Neural cell (in vitro differentiated cells): ENCODE data around the gene DISP2. TPM values are rescaled to one million over a fixed set of nuclear protein-coding genes. Genes with fewer than 3 reads are reported as not detected.

Experiments used
- H2AFZ ChIP-seq: fragments of 200-600, 300-800 bp; sonication (generic), shearing (Covaris generic); 2 replicates; pipeline ENCODE4 v1.6.0; 2014; ENCODE audit warnings: low read depth, mild to moderate bottlenecking, antibody characterized with exemption, low read length, moderate library complexity
- H3F3A ChIP-seq: fragments of 200-600 bp; shearing (Covaris generic); 2 replicates; pipeline ENCODE4 v1.6.1; 2016; ENCODE audit warnings: mild to moderate bottlenecking, moderate library complexity, mixed read lengths, antibody characterized with exemption, low read length; ENCODE audit not compliant: insufficient read depth, poor library complexity, severe bottlenecking
- H3K27ac ChIP-seq: fragments of 200-600, 300-800 bp; sonication (generic), shearing (Covaris generic); 2 replicates; pipeline ENCODE4 v1.5.1; 2014; ENCODE audit warnings: mild to moderate bottlenecking, low read length, moderate library complexity
- H3K27me3 ChIP-seq: fragments of 300-800, 200-600 bp; sonication (generic), shearing (Covaris generic); 2 replicates; pipeline ENCODE4 v1.6.0; 2014; ENCODE audit warnings: mild to moderate bottlenecking, low read depth, low read length, moderate library complexity; ENCODE audit not compliant: insufficient read depth
- H3K36me3 ChIP-seq: fragments of 300-800, 200-600 bp; sonication (generic), shearing (Covaris generic); 2 replicates; pipeline ENCODE4 v1.5.1; 2014; ENCODE audit warnings: mild to moderate bottlenecking, antibody characterized with exemption, low read length, moderate library complexity; ENCODE audit not compliant: insufficient read depth
- H3K4me2 ChIP-seq: fragments of 300-800, 200-600 bp; sonication (generic), shearing (Covaris generic); 2 replicates; pipeline ENCODE4 v1.6.0; 2014; ENCODE audit warnings: mild to moderate bottlenecking, low read length
- H3K4me3 ChIP-seq: fragments of 300-800, 200-600 bp; sonication (generic), shearing (Covaris generic); 2 replicates; pipeline ENCODE4 v1.5.1; 2014; ENCODE audit warnings: mild to moderate bottlenecking, low read length, moderate library complexity
- H3K79me2 ChIP-seq: fragments of 200-600 bp; shearing (Covaris generic); replicated peaks from 2 replicates; pipeline ENCODE4 v1.6.0; 2014; ENCODE audit warnings: mild to moderate bottlenecking, low read length, moderate library complexity; ENCODE audit not compliant: insufficient read depth
- H3K9ac ChIP-seq: fragments of 300-800, 200-600 bp; sonication (generic), shearing (Covaris generic); 2 replicates; pipeline ENCODE4 v1.6.1; 2016; ENCODE audit warnings: mild to moderate bottlenecking, low read length, mixed read lengths
- H3K9me2 ChIP-seq: fragments of 200-600 bp; shearing (Covaris generic); 2 replicates; pipeline ENCODE4 v1.6.1; 2016; ENCODE audit warnings: mild to moderate bottlenecking, low read length, mixed read lengths; ENCODE audit not compliant: insufficient read depth
- H3K9me3 ChIP-seq: fragments of 200-600, 300-800 bp; sonication (generic), shearing (Covaris generic); 2 replicates; pipeline ENCODE4 v1.6.1; 2016; ENCODE audit warnings: mild to moderate bottlenecking, mixed run types, low read length, moderate library complexity, mixed read lengths
- H4K20me1 ChIP-seq: fragments of 200-600 bp; shearing (Covaris generic); 2 replicates; pipeline ENCODE4 v1.6.1; 2016; ENCODE audit warnings: mild to moderate bottlenecking, mixed run types; ENCODE audit not compliant: insufficient read depth
- EP300 ChIP-seq: fragments of 450-650 bp; conservative IDR thresholded peaks from 2 replicates; pipeline ENCODE4 v1.6.1; 2014; ENCODE audit warnings: antibody characterized with exemption, mild to moderate bottlenecking, moderate library complexity; ENCODE audit not compliant: poor library complexity, severe bottlenecking
- EZH2 ChIP-seq: fragments of 200-600, 300-800 bp; shearing (Covaris generic), sonication (generic); IDR thresholded peaks from 2 replicates; pipeline ENCODE4 v1.6.1; 2014; ENCODE audit warnings: antibody characterized with exemption, low read length, borderline replicate concordance, mild to moderate bottlenecking; ENCODE audit not compliant: insufficient read depth, poor library complexity, severe bottlenecking
- MXI1 ChIP-seq: fragments of 450-650 bp; conservative IDR thresholded peaks from 2 replicates; pipeline ENCODE4 v1.6.1; 2014; ENCODE audit warnings: antibody characterized with exemption, mild to moderate bottlenecking; ENCODE audit not compliant: poor library complexity, severe bottlenecking
- POLR2AphosphoS5 ChIP-seq: IDR thresholded peaks from 2 replicates; pipeline ENCODE4 v1.6.1; 2012
- RAD21 ChIP-seq: fragments of 450-650 bp; conservative IDR thresholded peaks from 2 replicates; pipeline ENCODE4 v1.6.1; 2014; ENCODE audit warnings: antibody characterized with exemption, mild to moderate bottlenecking, moderate library complexity
- SMC3 ChIP-seq: fragments of 450-650 bp; conservative IDR thresholded peaks from 2 replicates; pipeline ENCODE4 v1.6.1; 2014; ENCODE audit warnings: antibody characterized with exemption, mild to moderate bottlenecking, moderate library complexity; ENCODE audit not compliant: poor library complexity
- TAF1 ChIP-seq: IDR thresholded peaks from 2 replicates; pipeline ENCODE4 v1.6.1; 2012; ENCODE audit warnings: low read depth
- polyA plus RNA-seq: library from polyadenylated mRNA; depleted of rRNA; stranded (reverse); fragments of >200 nt; gene quantifications from 2 replicates; pipeline ENCODE4 v1.2.3, GENCODE V29; 2014
- TF ChIP-seq, protein P1 (sequence below): fragments of 450-650 bp; IDR thresholded peaks from 2 replicates; pipeline ENCODE4 v1.5.1; 2014; ENCODE audit warnings: antibody characterized with exemption, mild to moderate bottlenecking, moderate library complexity; ENCODE audit not compliant: poor library complexity, severe bottlenecking
- TF ChIP-seq, protein P2 (sequence below): IDR thresholded peaks from 2 replicates; pipeline ENCODE4 v1.6.1; 2012; ENCODE audit warnings: borderline replicate concordance

DISP2 gene
- polyA plus RNA-seq, 1 donor from 2014 or later, result 26.0 TPM

DNA sequence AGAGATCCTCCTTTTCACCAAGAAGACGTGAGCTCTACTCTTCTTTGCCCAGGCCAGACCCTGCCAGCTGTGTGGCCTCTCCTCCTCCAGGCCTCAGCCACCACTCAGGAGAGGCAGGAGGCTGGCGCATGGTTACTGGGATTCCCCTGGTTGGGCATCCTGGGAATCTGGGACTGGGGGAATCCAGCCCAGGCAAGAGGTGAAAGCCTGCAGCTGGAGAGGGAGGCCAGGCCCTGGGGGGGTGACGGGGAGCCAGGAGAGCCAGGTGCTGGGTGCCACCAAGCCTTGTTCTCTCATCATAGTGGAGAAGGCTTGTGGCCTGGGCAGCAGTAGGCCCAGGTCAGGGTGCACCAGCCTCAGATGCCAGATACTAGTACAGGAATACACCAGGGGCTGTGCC lies 23.5 kb upstream of the DISP2 start:
- Histone ChIP-seq H3K27me3 (no peaks in the 10 kb centered on the region), H3K79me2 (no peaks in the 10 kb centered on the region), H3K9me2 (no peaks in the 10 kb centered on the region), H3K4me2 (no peak overlapping the region), H3F3A (no peaks in the 10 kb centered on the region), H2AFZ (no peak overlapping the region), H3K9ac (no peak overlapping the region), H3K9me3 (no peaks in the 10 kb centered on the region), H3K36me3 (no peaks in the 10 kb centered on the region), H3K4me3 (no peak overlapping the region), H3K27ac (no peak overlapping the region), H4K20me1 (no peaks in the 10 kb centered on the region)
- TF ChIP-seq SMC3, result no peak

DNA sequence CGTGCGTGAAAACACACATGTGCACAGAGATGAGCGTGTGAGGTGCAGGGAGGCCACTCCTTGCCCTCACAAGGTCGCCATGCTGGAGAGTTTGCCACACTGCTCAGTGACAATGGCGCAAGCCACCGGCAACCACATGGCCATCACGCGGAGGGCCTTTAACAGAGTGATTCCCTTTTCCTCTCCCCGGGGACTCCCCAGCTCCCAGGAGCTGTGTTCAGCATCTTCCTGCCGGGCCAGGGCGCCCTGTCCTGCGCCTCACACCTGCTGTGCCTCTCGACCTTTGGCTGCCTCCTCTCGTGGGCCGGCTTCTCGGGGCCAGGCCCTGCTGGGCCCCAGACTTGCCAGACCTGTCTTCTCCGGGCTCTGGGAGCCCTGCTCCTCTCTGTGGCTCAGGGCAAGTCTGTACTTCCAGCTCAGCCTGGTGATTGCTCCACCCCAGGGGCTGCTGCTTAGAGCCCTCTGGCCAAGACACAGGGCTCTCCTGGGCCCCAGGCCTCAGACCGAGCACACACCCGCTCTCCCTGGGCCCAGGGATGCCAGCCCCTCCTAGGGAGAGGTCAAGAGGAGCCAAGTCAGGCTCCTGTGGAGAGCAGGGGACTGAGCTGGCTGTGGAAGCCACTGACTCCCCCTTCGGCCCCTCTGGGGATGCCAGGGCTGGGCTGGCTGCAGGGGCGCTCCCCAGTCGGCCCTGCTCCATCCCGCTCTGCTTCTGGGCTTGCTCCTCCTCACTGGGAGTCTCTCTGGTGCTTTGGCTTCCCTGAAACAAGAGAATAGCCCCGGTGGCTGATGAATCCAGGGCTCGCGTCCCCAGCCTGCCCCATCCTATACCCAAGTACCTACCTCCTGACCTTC lies 22.9 kb upstream of the DISP2 start:
- H3K27me3 ChIP-seq, result no peaks in the 10 kb centered on the region
- H3K9me2 ChIP-seq, result no peaks in the 10 kb centered on the region
- no peaks in the 10 kb centered on the region for H4K20me1 ChIP-seq
- no peak overlapping the region for H2AFZ ChIP-seq
- TF ChIP-seq, protein P1, sequence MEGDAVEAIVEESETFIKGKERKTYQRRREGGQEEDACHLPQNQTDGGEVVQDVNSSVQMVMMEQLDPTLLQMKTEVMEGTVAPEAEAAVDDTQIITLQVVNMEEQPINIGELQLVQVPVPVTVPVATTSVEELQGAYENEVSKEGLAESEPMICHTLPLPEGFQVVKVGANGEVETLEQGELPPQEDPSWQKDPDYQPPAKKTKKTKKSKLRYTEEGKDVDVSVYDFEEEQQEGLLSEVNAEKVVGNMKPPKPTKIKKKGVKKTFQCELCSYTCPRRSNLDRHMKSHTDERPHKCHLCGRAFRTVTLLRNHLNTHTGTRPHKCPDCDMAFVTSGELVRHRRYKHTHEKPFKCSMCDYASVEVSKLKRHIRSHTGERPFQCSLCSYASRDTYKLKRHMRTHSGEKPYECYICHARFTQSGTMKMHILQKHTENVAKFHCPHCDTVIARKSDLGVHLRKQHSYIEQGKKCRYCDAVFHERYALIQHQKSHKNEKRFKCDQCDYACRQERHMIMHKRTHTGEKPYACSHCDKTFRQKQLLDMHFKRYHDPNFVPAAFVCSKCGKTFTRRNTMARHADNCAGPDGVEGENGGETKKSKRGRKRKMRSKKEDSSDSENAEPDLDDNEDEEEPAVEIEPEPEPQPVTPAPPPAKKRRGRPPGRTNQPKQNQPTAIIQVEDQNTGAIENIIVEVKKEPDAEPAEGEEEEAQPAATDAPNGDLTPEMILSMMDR, result no peak
- TF ChIP-seq RAD21 (no peak), EP300 (no peak), SMC3 (no peak)
- H3K9ac ChIP-seq, result no peak overlapping the region
- H3F3A ChIP-seq, result no peaks in the 10 kb centered on the region
- no peak overlapping the region for H3K4me3 ChIP-seq
- no peak overlapping the region for H3K4me2 ChIP-seq
- no peaks in the 10 kb centered on the region for H3K79me2 ChIP-seq
- no peaks in the 10 kb centered on the region for H3K36me3 ChIP-seq
- no peaks in the 10 kb centered on the region for H3K9me3 ChIP-seq
- no peak overlapping the region for H3K27ac ChIP-seq

DNA sequence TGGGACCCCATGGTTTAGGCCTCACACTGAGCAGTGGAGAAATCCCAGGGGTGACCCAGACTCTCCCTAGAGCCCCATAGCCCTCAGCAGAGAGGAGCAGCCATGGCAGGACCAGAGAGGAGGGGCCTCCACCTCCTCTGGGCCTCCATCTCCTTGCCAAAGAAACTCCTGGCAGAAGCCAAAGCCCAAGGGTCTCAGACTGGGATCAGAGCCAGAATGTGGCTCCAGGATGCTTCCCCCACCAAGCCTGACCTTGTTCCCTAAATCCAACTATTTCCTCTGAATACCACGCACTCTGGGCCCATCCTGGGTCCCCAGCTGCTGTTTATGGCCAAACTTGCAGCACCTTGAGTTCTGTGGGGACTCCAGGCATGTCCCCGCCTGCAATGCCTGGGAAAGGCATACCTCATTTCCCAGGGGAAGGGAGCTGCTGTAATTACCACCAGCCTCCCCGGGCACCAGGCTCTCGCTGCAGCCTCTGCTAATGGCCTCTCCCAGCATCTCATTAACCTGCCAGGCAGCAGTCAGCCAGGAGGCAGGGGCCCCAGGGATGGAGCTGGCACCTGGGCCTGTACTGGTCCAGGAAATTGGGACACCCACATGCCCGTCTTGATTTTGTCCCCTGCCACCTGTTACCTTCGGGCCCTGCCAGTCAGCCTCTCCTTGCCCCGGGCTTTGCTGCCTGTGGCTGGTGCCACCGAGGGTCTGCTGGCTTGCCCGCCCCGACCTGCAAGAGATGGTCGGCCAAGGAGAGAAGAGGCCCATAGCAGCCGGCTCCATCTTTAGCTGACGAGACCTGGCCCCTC lies 21.9 kb upstream of the DISP2 start:
- no peaks in the 10 kb centered on the region for H4K20me1 ChIP-seq
- no peak overlapping the region for H3K4me3 ChIP-seq
- no peak overlapping the region for H3K4me2 ChIP-seq
- H3K36me3 ChIP-seq, result no peaks in the 10 kb centered on the region
- no peaks in the 10 kb centered on the region for H3K9me3 ChIP-seq
- H2AFZ ChIP-seq, result no peak overlapping the region
- H3K9ac ChIP-seq, result no peak overlapping the region
- no peaks in the 10 kb centered on the region for H3K79me2 ChIP-seq
- TF ChIP-seq MXI1 (no peak), RAD21 (no peak), SMC3 (no peak), TAF1 (no peak), EZH2 (no peak), POLR2AphosphoS5 (no peak), EP300 (no peak)
- TF ChIP-seq, protein P1, result no peak
- TF ChIP-seq, protein P2, sequence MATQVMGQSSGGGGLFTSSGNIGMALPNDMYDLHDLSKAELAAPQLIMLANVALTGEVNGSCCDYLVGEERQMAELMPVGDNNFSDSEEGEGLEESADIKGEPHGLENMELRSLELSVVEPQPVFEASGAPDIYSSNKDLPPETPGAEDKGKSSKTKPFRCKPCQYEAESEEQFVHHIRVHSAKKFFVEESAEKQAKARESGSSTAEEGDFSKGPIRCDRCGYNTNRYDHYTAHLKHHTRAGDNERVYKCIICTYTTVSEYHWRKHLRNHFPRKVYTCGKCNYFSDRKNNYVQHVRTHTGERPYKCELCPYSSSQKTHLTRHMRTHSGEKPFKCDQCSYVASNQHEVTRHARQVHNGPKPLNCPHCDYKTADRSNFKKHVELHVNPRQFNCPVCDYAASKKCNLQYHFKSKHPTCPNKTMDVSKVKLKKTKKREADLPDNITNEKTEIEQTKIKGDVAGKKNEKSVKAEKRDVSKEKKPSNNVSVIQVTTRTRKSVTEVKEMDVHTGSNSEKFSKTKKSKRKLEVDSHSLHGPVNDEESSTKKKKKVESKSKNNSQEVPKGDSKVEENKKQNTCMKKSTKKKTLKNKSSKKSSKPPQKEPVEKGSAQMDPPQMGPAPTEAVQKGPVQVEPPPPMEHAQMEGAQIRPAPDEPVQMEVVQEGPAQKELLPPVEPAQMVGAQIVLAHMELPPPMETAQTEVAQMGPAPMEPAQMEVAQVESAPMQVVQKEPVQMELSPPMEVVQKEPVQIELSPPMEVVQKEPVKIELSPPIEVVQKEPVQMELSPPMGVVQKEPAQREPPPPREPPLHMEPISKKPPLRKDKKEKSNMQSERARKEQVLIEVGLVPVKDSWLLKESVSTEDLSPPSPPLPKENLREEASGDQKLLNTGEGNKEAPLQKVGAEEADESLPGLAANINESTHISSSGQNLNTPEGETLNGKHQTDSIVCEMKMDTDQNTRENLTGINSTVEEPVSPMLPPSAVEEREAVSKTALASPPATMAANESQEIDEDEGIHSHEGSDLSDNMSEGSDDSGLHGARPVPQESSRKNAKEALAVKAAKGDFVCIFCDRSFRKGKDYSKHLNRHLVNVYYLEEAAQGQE, result no peak
- no peak overlapping the region for H3K27ac ChIP-seq
- no peaks in the 10 kb centered on the region for H3K27me3 ChIP-seq
- no peaks in the 10 kb centered on the region for H3K9me2 ChIP-seq
- H3F3A ChIP-seq, result no peaks in the 10 kb centered on the region
